22Rv1 (cell line): ENCODE results near the gene TAF8.
"Not testable (repeated sequence)": the region's sequence is repeated elsewhere in the genome, so short reads cannot be mapped to it uniquely, and the experiment has no call there.

Experiments used
- CTCF ChIP-seq: fragments of 450-650 bp; IDR thresholded peaks from 2 replicates; pipeline ENCODE4 v1.5.1; 2017; ENCODE audit warnings: mild to moderate bottlenecking
- ZFX ChIP-seq: fragments of 450-650 bp; IDR thresholded peaks from 2 replicates; pipeline ENCODE4 v1.6.1; 2017; ENCODE audit warnings: antibody characterized with exemption, borderline replicate concordance

GRCh38 chr6:42037669-42038068 lies 12.7 kb upstream of the TAF8 start:
- not testable (repeated sequence) for TF ChIP-seq CTCF, ZFX
